Measurements from ENCODE around the gene NAV2. TPM values are rescaled to one million over a fixed set of nuclear protein-coding genes. Genes with fewer than 3 reads are reported as not detected.
A peak's percentile ranks its signal among the peaks of the same experiment; 100 is the strongest.

Gene NAV2
- total RNA-seq, 1 donor from 2014 or later, result 31.4 TPM

DNA sequence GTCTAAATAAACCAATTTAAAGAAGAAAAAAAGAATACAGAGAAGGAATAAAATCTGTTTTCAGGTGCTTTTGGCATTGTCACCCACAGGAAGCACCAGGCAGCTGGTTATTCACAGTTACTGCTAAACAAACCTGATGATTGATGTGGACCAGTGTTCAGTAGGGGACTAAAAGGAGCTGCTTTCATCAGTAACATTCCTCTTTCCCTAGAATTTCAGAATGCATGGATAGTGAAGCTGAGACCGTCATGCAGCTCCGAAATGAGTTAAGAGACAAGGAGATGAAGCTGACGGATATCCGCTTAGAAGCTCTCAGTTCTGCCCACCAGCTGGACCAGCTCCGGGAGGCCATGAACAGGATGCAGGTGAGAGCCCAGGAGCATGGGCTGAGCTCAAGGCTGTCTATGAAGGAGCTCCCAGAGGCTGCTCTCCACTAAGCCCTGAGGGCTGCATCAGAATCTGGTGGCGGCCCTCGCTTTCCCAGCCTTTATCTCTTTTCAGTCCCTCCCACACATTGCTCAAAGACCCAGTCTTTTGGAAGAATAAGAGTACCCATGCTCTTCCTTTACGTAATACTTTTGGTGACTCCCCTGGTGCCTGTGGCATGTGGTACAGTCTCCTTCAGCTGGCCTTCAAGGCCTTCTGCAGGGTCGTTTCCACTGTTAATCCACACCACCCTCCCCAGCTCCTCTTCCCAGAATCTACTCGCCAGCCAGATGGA, 378.2 kb downstream of the NAV2 start:
- no peaks in the 10 kb centered on the region for H3K9me3 Mint-ChIP-seq (ENCODE audit: unreplicated experiment)
- peaks cover 16% of the 10 kb centered on the region for H3K36me3 Mint-ChIP-seq (ENCODE audit: unreplicated experiment)
- peak overlapping the region; percentile 78 for H3K27ac Mint-ChIP-seq (ENCODE audit: unreplicated experiment)
- no peak for DNase-seq (ENCODE audit: extremely low spot score, unreplicated experiment)
- peaks cover 80% of the 10 kb centered on the region for H3K4me1 Mint-ChIP-seq (ENCODE audit: unreplicated experiment)
- H3K27me3 Mint-ChIP-seq (ENCODE audit: unreplicated experiment), result no peaks in the 10 kb centered on the region
- H3K4me3 Mint-ChIP-seq (ENCODE audit: unreplicated experiment), result no peak overlapping the region
- TF ChIP-seq, protein P1, sequence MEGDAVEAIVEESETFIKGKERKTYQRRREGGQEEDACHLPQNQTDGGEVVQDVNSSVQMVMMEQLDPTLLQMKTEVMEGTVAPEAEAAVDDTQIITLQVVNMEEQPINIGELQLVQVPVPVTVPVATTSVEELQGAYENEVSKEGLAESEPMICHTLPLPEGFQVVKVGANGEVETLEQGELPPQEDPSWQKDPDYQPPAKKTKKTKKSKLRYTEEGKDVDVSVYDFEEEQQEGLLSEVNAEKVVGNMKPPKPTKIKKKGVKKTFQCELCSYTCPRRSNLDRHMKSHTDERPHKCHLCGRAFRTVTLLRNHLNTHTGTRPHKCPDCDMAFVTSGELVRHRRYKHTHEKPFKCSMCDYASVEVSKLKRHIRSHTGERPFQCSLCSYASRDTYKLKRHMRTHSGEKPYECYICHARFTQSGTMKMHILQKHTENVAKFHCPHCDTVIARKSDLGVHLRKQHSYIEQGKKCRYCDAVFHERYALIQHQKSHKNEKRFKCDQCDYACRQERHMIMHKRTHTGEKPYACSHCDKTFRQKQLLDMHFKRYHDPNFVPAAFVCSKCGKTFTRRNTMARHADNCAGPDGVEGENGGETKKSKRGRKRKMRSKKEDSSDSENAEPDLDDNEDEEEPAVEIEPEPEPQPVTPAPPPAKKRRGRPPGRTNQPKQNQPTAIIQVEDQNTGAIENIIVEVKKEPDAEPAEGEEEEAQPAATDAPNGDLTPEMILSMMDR (IDR thresholded peaks at IDR 0.05), result no peak

DNA sequence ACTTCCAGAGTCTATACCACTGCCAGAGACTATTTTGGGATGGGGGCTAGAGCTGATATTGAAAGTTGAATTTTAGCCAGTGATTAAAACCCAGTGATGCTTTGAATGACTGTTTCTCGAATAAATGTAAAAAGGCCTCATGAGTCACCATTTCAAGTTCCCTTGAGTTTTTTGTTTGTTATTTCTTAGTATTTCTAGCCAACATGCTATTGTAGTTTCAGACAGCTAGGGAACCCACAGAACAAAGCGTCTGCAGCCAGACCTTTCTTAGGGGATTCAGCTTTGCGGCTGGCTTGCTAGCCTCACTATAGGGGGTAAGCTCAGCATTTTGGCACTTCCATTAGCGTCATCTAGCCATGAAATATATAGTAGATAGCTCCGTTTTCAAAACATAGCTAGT, 381.1 kb downstream of the NAV2 start:
- Mint-ChIP-seq H3K4me1 (ENCODE audit: unreplicated experiment) (peaks cover 75% of the 10 kb centered on the region), H3K27ac (ENCODE audit: unreplicated experiment) (peak overlapping the region; percentile 90), H3K27me3 (ENCODE audit: unreplicated experiment) (no peaks in the 10 kb centered on the region), H3K9me3 (ENCODE audit: unreplicated experiment) (no peaks in the 10 kb centered on the region), H3K36me3 (ENCODE audit: unreplicated experiment) (peaks cover 11% of the 10 kb centered on the region), H3K4me3 (ENCODE audit: unreplicated experiment) (no peak overlapping the region)
- TF ChIP-seq, protein P1 (IDR thresholded peaks at IDR 0.05), result no peak
- no peak for DNase-seq (ENCODE audit: extremely low spot score, unreplicated experiment)

DNA sequence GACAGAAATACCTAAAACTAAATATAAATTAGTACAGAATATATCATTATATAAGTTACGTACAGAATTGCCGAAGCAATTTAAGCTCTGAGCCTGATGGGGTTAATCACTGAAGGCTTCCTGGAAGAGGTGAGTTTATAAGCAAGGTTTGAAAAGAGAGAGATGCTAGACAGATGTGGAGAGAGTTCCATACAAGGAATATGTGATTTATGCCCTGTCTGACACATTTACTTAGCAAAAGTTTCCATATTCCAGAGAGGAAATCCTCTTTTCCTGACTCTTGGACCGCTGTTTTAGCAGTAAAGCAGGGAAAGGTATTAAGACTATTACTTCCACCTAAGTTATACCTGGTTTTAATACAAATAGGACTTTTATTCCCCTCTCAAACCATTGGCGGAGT, 382.6 kb downstream of the NAV2 start:
- Mint-ChIP-seq H3K9me3 (ENCODE audit: unreplicated experiment) (no peaks in the 10 kb centered on the region), H3K4me3 (ENCODE audit: unreplicated experiment) (no peak overlapping the region), H3K4me1 (ENCODE audit: unreplicated experiment) (peaks cover 67% of the 10 kb centered on the region), H3K27me3 (ENCODE audit: unreplicated experiment) (no peaks in the 10 kb centered on the region), H3K36me3 (ENCODE audit: unreplicated experiment) (peaks cover 22% of the 10 kb centered on the region), H3K27ac (ENCODE audit: unreplicated experiment) (no peak overlapping the region)
- DNase-seq (ENCODE audit: extremely low spot score, unreplicated experiment), result no peak
- TF ChIP-seq, protein P1 (IDR thresholded peaks at IDR 0.05), result no peak

- H3K4me3 Mint-ChIP-seq (ENCODE audit: unreplicated experiment), result peak overlapping the region; percentile 31
- no peak for DNase-seq (ENCODE audit: extremely low spot score, unreplicated experiment)
- peaks cover 28% of the 10 kb centered on the region for H3K36me3 Mint-ChIP-seq (ENCODE audit: unreplicated experiment)
- H3K27me3 Mint-ChIP-seq (ENCODE audit: unreplicated experiment), result no peaks in the 10 kb centered on the region
- no peaks in the 10 kb centered on the region for H3K9me3 Mint-ChIP-seq (ENCODE audit: unreplicated experiment)
- H3K27ac Mint-ChIP-seq (ENCODE audit: unreplicated experiment), result peak overlapping the region; percentile 95
- peaks cover 56% of the 10 kb centered on the region for H3K4me1 Mint-ChIP-seq (ENCODE audit: unreplicated experiment)
- TF ChIP-seq, protein P1 (IDR thresholded peaks at IDR 0.05), result no peak
Observed at GRCh38 chr11:20097319-20098221, 384.9 kb downstream of the NAV2 start.

DNA sequence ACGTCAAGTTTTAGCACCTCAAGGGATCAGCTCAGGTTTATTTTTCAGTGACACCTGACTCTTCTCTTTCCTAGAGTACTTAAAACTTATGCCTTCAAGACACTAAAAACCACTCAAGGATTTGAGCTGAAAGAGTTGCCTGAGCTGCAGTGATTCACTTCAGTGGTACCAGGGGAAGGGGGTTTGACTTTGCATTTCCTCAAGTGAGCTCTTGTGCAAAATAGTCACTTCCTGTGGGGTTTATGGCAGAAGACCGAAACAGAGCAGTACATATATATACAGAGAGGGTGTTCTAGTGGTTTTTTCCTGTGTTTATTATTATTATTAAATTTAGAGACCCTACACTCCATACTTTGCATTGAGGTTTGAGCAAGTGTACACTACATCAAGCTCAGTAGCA, 386.9 kb downstream of the NAV2 start:
- H3K4me1 Mint-ChIP-seq (ENCODE audit: unreplicated experiment), result peaks cover 39% of the 10 kb centered on the region
- no peaks in the 10 kb centered on the region for H3K9me3 Mint-ChIP-seq (ENCODE audit: unreplicated experiment)
- no peak overlapping the region for H3K27ac Mint-ChIP-seq (ENCODE audit: unreplicated experiment)
- H3K36me3 Mint-ChIP-seq (ENCODE audit: unreplicated experiment), result peaks cover 40% of the 10 kb centered on the region
- DNase-seq (ENCODE audit: extremely low spot score, unreplicated experiment), result no peak
- TF ChIP-seq, protein P1 (IDR thresholded peaks at IDR 0.05), result no peak
- no peaks in the 10 kb centered on the region for H3K27me3 Mint-ChIP-seq (ENCODE audit: unreplicated experiment)
- H3K4me3 Mint-ChIP-seq (ENCODE audit: unreplicated experiment), result no peak overlapping the region

Measured in osteocyte (in vitro differentiated cells).